Measurements from ENCODE around the gene TNFAIP8L2.

TNFAIP8L2 gene

GRCh38 chr1:151145304-151146071 is 11.0 kb upstream of the TNFAIP8L2 start:
- no peak for DNase-seq (ENCODE audit: insufficient read length, low spot score)
- no peak for FAIRE-seq

GRCh38 chr1:151146072-151146411 is 10.4 kb upstream of the TNFAIP8L2 start:
- FAIRE-seq, result no peak

GRCh38 chr1:151146412-151147131 is 9.9 kb upstream of the TNFAIP8L2 start, which contains the start of gene SEMA6C:
TSS of gene SEMA6C (minus strand) at chr1:151146631. CDS start at chr1:151142621, 4,010 bp downstream.
- peak; percentile 82 for FAIRE-seq
- DNase-seq (ENCODE audit: insufficient read length, low spot score), result peak; percentile 91

More at GRCh38 chr1:151146072-151146411, 10.4 kb upstream of the TNFAIP8L2 start:
- DNase-seq (ENCODE audit: insufficient read length, low spot score), result no peak

GRCh38 chr1:151147132-151147503 is 9.3 kb upstream of the TNFAIP8L2 start:
- FAIRE-seq, result no peak
- DNase-seq (ENCODE audit: insufficient read length, low spot score), result no peak

- DNase-seq (ENCODE audit: insufficient read length, low spot score) (no peak), FAIRE-seq (no peak)
Measured at GRCh38 chr1:151147665-151148064, 8.8 kb upstream of the TNFAIP8L2 start.

GRCh38 chr1:151157067-151157531 is 650 bp downstream of the TNFAIP8L2 start:
- FAIRE-seq (peak; percentile 85), DNase-seq (ENCODE audit: insufficient read length, low spot score) (no peak)

- DNase-seq (ENCODE audit: insufficient read length, low spot score) (no peak), FAIRE-seq (no peak)
Measured at GRCh38 chr1:151158326-151158725, 1.9 kb downstream of the TNFAIP8L2 start.

- FAIRE-seq (no peak), DNase-seq (ENCODE audit: insufficient read length, low spot score) (no peak)
Measured at GRCh38 chr1:151158751-151159251, 2.4 kb downstream of the TNFAIP8L2 start.

GRCh38 chr1:151159373-151159772 is 2.9 kb downstream of the TNFAIP8L2 start:
- DNase-seq (ENCODE audit: insufficient read length, low spot score) (no peak), FAIRE-seq (no peak)

- DNase-seq (ENCODE audit: insufficient read length, low spot score), result no peak
- FAIRE-seq, result no peak
Measured at GRCh38 chr1:151164732-151165280, 8.4 kb downstream of the TNFAIP8L2 start.

- no peak for DNase-seq (ENCODE audit: insufficient read length, low spot score)
- FAIRE-seq, result peak; percentile 8
Measured at GRCh38 chr1:151165281-151165737, 8.9 kb downstream of the TNFAIP8L2 start.

- FAIRE-seq (peak; percentile 99), DNase-seq (ENCODE audit: insufficient read length, low spot score) (peak; percentile 86)
Measured at GRCh38 chr1:151165738-151166504, 9.5 kb downstream of the TNFAIP8L2 start, which contains the start of the genes LYSMD1 and SCNM1. TSS of gene LYSMD1 (minus strand) at chr1:151165902. CDS start at chr1:151165258, 644 bp downstream. TSS of gene SCNM1 (plus strand) at chr1:151166144. CDS start at chr1:151166153, 9 bp downstream.

- FAIRE-seq (no peak), DNase-seq (ENCODE audit: insufficient read length, low spot score) (no peak)
Measured at GRCh38 chr1:151166505-151166956, 10.1 kb downstream of the TNFAIP8L2 start.

- no peak for FAIRE-seq
- no peak for DNase-seq (ENCODE audit: insufficient read length, low spot score)
Measured at GRCh38 chr1:151167116-151167515, 10.7 kb downstream of the TNFAIP8L2 start.

GRCh38 chr1:151171190-151171589 is 14.7 kb downstream of the TNFAIP8L2 start:
- FAIRE-seq (no peak), DNase-seq (ENCODE audit: insufficient read length, low spot score) (no peak)

- FAIRE-seq, result no peak
Measured at GRCh38 chr1:151175041-151175741, 18.7 kb downstream of the TNFAIP8L2 start.

GRCh38 chr1:151175863-151176262 is 19.4 kb downstream of the TNFAIP8L2 start, which contains the start of gene TMOD4:
TSS of gene TMOD4 (minus strand) at chr1:151175981. CDS start at chr1:151174875, 1,106 bp downstream.
- FAIRE-seq, result peak; percentile 33
- no peak for DNase-seq (ENCODE audit: insufficient read length, low spot score)

More at GRCh38 chr1:151175041-151175741, 18.7 kb downstream of the TNFAIP8L2 start:
- no peak for DNase-seq (ENCODE audit: insufficient read length, low spot score)

- DNase-seq (ENCODE audit: insufficient read length, low spot score), result no peak
- no peak for FAIRE-seq
Measured at GRCh38 chr1:151176514-151177045, 20.1 kb downstream of the TNFAIP8L2 start.

- DNase-seq (ENCODE audit: insufficient read length, low spot score), result no peak
- no peak for FAIRE-seq
Measured at GRCh38 chr1:151184211-151184610, 27.8 kb downstream of the TNFAIP8L2 start.

Measured in GM19239 (cell line).